ENCODE results near the gene MTRF1.

GRCh38 chr13:41293272-41293671 lies 29.9 kb upstream of the MTRF1 start:
- TF ChIP-seq CTCF (IDR thresholded peaks at IDR 0.05) (no peak), POLR2AphosphoS5 (IDR thresholded peaks at IDR 0.05; ENCODE audit: low read depth, low read length) (no peak), SIN3A (IDR thresholded peaks at IDR 0.05; ENCODE audit: borderline replicate concordance, insufficient read depth, low read depth, low read length) (no peak), TCF7L2 (IDR thresholded peaks at IDR 0.05; ENCODE audit: low read depth, low read length) (no peak), REST (IDR thresholded peaks at IDR 0.05; ENCODE audit: insufficient read depth in 1 of 2, low read depth in 2 of 2, low read length in 1 of 2) (no peak)

Data from Panc1 (cell line).